Measurements from ENCODE around the gene UFL1.

Gene UFL1

GRCh38 chr6:96509281-96509680 is 12.3 kb upstream of the UFL1 start:
- Histone ChIP-seq H3K27ac (replicated peaks) (no peak overlapping the region), H3K4me3 (replicated peaks; ENCODE audit: insufficient read depth, low read length) (no peak overlapping the region), H3K27me3 (ENCODE audit: insufficient read depth, poor library complexity, severe bottlenecking) (no peaks in the 10 kb centered on the region)
- no peak for TF ChIP-seq REST (IDR thresholded peaks at IDR 0.05; ENCODE audit: insufficient replicate concordance, low read depth)
- TF ChIP-seq POLR2AphosphoS5 (IDR thresholded peaks at IDR 0.05; ENCODE audit: low read depth): no peak
- no peak for TF ChIP-seq CTCF (IDR thresholded peaks at IDR 0.05; ENCODE audit: insufficient read depth, low read length)
- TF ChIP-seq GABPA (IDR thresholded peaks at IDR 0.05; ENCODE audit: low read depth): no peak
- no peak for DNase-seq (ENCODE audit: low read depth in 1 of 2, low spot score in 1 of 2)

- DNase-seq (ENCODE audit: low read depth in 1 of 2, low spot score in 1 of 2): no peak
- no peak for TF ChIP-seq REST (IDR thresholded peaks at IDR 0.05; ENCODE audit: insufficient replicate concordance, low read depth)
- TF ChIP-seq POLR2AphosphoS5 (IDR thresholded peaks at IDR 0.05; ENCODE audit: low read depth): no peak
- no peak for TF ChIP-seq SPI1 (IDR thresholded peaks at IDR 0.05; ENCODE audit: borderline replicate concordance, low read depth)
- no peak for TF ChIP-seq GABPA (IDR thresholded peaks at IDR 0.05; ENCODE audit: low read depth)
- TF ChIP-seq CTCF (IDR thresholded peaks at IDR 0.05; ENCODE audit: insufficient read depth, low read length): no peak
- Histone ChIP-seq H3K4me3 (replicated peaks; ENCODE audit: insufficient read depth, low read length) (peak overlapping the region; percentile 81), H3K27me3 (ENCODE audit: insufficient read depth, poor library complexity, severe bottlenecking) (no peaks in the 10 kb centered on the region), H3K27ac (replicated peaks) (peak overlapping the region; percentile 85)
Observed at GRCh38 chr6:96520171-96521115, 1.2 kb upstream of the UFL1 start.

- peak overlapping the region; percentile 85 for H3K27ac ChIP-seq (replicated peaks)
- no peak for DNase-seq (ENCODE audit: low read depth in 1 of 2, low spot score in 1 of 2)
- H3K4me3 ChIP-seq (replicated peaks; ENCODE audit: insufficient read depth, low read length): peak overlapping the region; percentile 81
- no peaks in the 10 kb centered on the region for H3K27me3 ChIP-seq (ENCODE audit: insufficient read depth, poor library complexity, severe bottlenecking)
- no peak for TF ChIP-seq SPI1 (IDR thresholded peaks at IDR 0.05; ENCODE audit: borderline replicate concordance, low read depth)
- no peak for TF ChIP-seq POLR2AphosphoS5 (IDR thresholded peaks at IDR 0.05; ENCODE audit: low read depth)
- no peak for TF ChIP-seq REST (IDR thresholded peaks at IDR 0.05; ENCODE audit: insufficient replicate concordance, low read depth)
- TF ChIP-seq GABPA (IDR thresholded peaks at IDR 0.05; ENCODE audit: low read depth): no peak
Observed at GRCh38 chr6:96521306-96521643, 331 bp upstream of the UFL1 start.
